H1 (cell line): ENCODE results near the gene USP24. TPM values are rescaled to one million over a fixed set of nuclear protein-coding genes. Genes with fewer than 3 reads are reported as not detected.

Experiments
- BACH1 ChIP-seq: IDR thresholded peaks from 2 replicates; pipeline ENCODE4 v1.6.1; 2012; ENCODE audit warnings: low read length, improper control_type of control experiment
- HDAC6 ChIP-seq: IDR thresholded peaks from one replicate; pipeline ENCODE4 v1.7.1; 2012; ENCODE audit warnings: low read depth, mild to moderate bottlenecking, inconsistent platforms, low read length, moderate library complexity
- SIX5 ChIP-seq: IDR thresholded peaks from 2 replicates; pipeline ENCODE4 v1.6.1; 2011; ENCODE audit warnings: mild to moderate bottlenecking, low read depth, low read length
- TBP ChIP-seq: IDR thresholded peaks from 2 replicates; pipeline ENCODE4 v1.6.1; 2011; ENCODE audit warnings: low read depth, low read length, improper control_type of control experiment
- polyA plus RNA-seq, 7 experiments: library from polyadenylated mRNA; depleted of rRNA in 3 of 7; stranded (reverse) in 5 of 7; unstranded in 2 of 7; fragments of >200 nt in 5 of 7; fragments of 200-250 nt in 2 of 7; gene quantifications; 1 replicate in 5 of 7; 2 replicates in 1 of 7; 4 replicates in 1 of 7; pipeline versions ENCODE4 v1.2.1 to v1.2.3, GENCODE V29; 2011 to 2013; ENCODE audit warnings: missing spikeins in 2 of 7, mixed read lengths in 2 of 7
- total RNA-seq: library from RNA; stranded (reverse); fragmentation: NEBNext Ultra II Directional; extraction: Animal tissue kit (Norgen Biotek cat#: 25700); gene quantifications from 2 replicates; pipeline ENCODE4 v1.2.1, GENCODE V29; 2021
- TF ChIP-seq, protein P1 (sequence below): fragments of 300-600 bp; sonication (generic); IDR thresholded peaks from 2 replicates; pipeline ENCODE4 v1.7.1; 2012; ENCODE audit warnings: low read length, moderate library complexity, mild to moderate bottlenecking, inconsistent platforms; ENCODE audit not compliant: insufficient replicate concordance

Gene USP24
- total and polyA plus RNA-seq, 2 of the 8 experiments (the other 6 are each of a cell fraction or from before 2014, with no cell fraction given): 11.1 to 34.6 TPM

DNA sequence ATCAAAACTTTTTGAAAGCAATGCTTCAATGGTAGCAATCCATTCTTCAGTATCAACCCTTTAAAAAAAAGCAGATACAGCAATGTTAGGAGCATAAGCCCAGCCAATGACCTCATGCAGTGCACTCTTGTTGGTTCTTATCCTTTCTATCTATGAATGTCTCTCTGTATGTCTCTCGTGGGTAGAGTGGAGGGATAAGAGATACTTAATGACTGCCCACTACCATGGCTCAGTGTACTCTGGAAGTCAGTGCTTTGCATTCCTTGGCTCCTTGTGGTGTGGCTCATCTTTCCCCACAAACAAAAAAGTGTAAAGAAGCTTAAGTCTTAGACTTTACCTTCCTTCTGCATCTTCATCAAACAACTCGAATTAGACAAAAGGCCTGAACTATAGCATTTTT, 125.5 kb downstream of the USP24 start (continued):
- no peak for TF ChIP-seq SIX5
- TF ChIP-seq, protein P1, sequence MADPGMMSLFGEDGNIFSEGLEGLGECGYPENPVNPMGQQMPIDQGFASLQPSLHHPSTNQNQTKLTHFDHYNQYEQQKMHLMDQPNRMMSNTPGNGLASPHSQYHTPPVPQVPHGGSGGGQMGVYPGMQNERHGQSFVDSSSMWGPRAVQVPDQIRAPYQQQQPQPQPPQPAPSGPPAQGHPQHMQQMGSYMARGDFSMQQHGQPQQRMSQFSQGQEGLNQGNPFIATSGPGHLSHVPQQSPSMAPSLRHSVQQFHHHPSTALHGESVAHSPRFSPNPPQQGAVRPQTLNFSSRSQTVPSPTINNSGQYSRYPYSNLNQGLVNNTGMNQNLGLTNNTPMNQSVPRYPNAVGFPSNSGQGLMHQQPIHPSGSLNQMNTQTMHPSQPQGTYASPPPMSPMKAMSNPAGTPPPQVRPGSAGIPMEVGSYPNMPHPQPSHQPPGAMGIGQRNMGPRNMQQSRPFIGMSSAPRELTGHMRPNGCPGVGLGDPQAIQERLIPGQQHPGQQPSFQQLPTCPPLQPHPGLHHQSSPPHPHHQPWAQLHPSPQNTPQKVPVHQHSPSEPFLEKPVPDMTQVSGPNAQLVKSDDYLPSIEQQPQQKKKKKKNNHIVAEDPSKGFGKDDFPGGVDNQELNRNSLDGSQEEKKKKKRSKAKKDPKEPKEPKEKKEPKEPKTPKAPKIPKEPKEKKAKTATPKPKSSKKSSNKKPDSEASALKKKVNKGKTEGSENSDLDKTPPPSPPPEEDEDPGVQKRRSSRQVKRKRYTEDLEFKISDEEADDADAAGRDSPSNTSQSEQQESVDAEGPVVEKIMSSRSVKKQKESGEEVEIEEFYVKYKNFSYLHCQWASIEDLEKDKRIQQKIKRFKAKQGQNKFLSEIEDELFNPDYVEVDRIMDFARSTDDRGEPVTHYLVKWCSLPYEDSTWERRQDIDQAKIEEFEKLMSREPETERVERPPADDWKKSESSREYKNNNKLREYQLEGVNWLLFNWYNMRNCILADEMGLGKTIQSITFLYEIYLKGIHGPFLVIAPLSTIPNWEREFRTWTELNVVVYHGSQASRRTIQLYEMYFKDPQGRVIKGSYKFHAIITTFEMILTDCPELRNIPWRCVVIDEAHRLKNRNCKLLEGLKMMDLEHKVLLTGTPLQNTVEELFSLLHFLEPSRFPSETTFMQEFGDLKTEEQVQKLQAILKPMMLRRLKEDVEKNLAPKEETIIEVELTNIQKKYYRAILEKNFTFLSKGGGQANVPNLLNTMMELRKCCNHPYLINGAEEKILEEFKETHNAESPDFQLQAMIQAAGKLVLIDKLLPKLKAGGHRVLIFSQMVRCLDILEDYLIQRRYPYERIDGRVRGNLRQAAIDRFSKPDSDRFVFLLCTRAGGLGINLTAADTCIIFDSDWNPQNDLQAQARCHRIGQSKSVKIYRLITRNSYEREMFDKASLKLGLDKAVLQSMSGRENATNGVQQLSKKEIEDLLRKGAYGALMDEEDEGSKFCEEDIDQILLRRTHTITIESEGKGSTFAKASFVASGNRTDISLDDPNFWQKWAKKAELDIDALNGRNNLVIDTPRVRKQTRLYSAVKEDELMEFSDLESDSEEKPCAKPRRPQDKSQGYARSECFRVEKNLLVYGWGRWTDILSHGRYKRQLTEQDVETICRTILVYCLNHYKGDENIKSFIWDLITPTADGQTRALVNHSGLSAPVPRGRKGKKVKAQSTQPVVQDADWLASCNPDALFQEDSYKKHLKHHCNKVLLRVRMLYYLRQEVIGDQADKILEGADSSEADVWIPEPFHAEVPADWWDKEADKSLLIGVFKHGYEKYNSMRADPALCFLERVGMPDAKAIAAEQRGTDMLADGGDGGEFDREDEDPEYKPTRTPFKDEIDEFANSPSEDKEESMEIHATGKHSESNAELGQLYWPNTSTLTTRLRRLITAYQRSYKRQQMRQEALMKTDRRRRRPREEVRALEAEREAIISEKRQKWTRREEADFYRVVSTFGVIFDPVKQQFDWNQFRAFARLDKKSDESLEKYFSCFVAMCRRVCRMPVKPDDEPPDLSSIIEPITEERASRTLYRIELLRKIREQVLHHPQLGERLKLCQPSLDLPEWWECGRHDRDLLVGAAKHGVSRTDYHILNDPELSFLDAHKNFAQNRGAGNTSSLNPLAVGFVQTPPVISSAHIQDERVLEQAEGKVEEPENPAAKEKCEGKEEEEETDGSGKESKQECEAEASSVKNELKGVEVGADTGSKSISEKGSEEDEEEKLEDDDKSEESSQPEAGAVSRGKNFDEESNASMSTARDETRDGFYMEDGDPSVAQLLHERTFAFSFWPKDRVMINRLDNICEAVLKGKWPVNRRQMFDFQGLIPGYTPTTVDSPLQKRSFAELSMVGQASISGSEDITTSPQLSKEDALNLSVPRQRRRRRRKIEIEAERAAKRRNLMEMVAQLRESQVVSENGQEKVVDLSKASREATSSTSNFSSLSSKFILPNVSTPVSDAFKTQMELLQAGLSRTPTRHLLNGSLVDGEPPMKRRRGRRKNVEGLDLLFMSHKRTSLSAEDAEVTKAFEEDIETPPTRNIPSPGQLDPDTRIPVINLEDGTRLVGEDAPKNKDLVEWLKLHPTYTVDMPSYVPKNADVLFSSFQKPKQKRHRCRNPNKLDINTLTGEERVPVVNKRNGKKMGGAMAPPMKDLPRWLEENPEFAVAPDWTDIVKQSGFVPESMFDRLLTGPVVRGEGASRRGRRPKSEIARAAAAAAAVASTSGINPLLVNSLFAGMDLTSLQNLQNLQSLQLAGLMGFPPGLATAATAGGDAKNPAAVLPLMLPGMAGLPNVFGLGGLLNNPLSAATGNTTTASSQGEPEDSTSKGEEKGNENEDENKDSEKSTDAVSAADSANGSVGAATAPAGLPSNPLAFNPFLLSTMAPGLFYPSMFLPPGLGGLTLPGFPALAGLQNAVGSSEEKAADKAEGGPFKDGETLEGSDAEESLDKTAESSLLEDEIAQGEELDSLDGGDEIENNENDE: no peak
- TF ChIP-seq BACH1: no peak
- TF ChIP-seq HDAC6: no peak
- TF ChIP-seq TBP: no peak
